ENCODE data around the gene ARF1. TPM values are rescaled to one million over a fixed set of nuclear protein-coding genes. Genes with fewer than 3 reads are reported as not detected.

The ARF1 gene
- total and polyA plus RNA-seq, 2 of the 8 experiments (the other 6 are each of a cell fraction or from before 2014, with no cell fraction given), result 265 to 471 TPM

- no peak for TF ChIP-seq CTBP2 (IDR thresholded peaks at IDR 0.05; ENCODE audit: borderline replicate concordance, insufficient read depth, insufficient read length, low read length)
- no peak for TF ChIP-seq EP300 (IDR thresholded peaks at IDR 0.05; ENCODE audit: borderline replicate concordance in 1 of 2, low read depth in 2 of 2, low read length in 2 of 2)
- no peak for TF ChIP-seq NANOG (IDR thresholded peaks at IDR 0.05; ENCODE audit: insufficient read depth, low read depth, low read length, poor library complexity, severe bottlenecking)
- TF ChIP-seq MAFK (IDR thresholded peaks at IDR 0.05; ENCODE audit: low read depth, low read length), result no peak
- TF ChIP-seq RBBP5 (IDR thresholded peaks at IDR 0.05; ENCODE audit: borderline replicate concordance, low read depth, low read length), result no peak
- TF ChIP-seq CHD2 (IDR thresholded peaks at IDR 0.05; ENCODE audit: low read length), result no peak
- no peak for TF ChIP-seq BACH1 (IDR thresholded peaks at IDR 0.05; ENCODE audit: low read length)
Measured at GRCh38 chr1:228063251-228064191, 19.0 kb upstream of the ARF1 start (continued).
